HG02623 (cell line): Measurements from ENCODE around the gene NFKBIZ.
"Not testable (repeated sequence)": the region's sequence is repeated elsewhere in the genome, so short reads cannot be mapped to it uniquely, and the experiment has no call there.

Source experiments
- ATAC-seq: cut with Tn5 transposase; IDR thresholded peaks from one replicate; pipeline ENCODE4 v1.9.1; 2021; ENCODE audit warnings: moderate library complexity; ENCODE audit not compliant: unreplicated experiment

NFKBIZ gene

GRCh38 chr3:101905573-101905972 is 56.3 kb downstream of the NFKBIZ start:
- not testable (repeated sequence) for ATAC-seq
